H1 (cell line): Measurements from ENCODE around the gene ARMC10. TPM values are rescaled to one million over a fixed set of nuclear protein-coding genes. Genes with fewer than 3 reads are reported as not detected.

Experiments used
- GABPA ChIP-seq: IDR thresholded peaks from 2 replicates; pipeline ENCODE4 v1.6.1; 2011; ENCODE audit warnings: mild to moderate bottlenecking, low read length, moderate library complexity, borderline replicate concordance; ENCODE audit not compliant: insufficient read depth
- NANOG ChIP-seq: IDR thresholded peaks from 2 replicates; pipeline ENCODE4 v1.6.1; 2011; ENCODE audit warnings: low read length, low read depth, mild to moderate bottlenecking, inconsistent platforms; ENCODE audit not compliant: insufficient read depth, poor library complexity, severe bottlenecking
- polyA plus RNA-seq, 7 experiments: library from polyadenylated mRNA; depleted of rRNA in 3 of 7; stranded (reverse) in 5 of 7; unstranded in 2 of 7; fragments of >200 nt in 5 of 7; fragments of 200-250 nt in 2 of 7; gene quantifications; 1 replicate in 5 of 7; 2 replicates in 1 of 7; 4 replicates in 1 of 7; pipeline versions ENCODE4 v1.2.1 to v1.2.3, GENCODE V29; 2011 to 2013; ENCODE audit warnings: missing spikeins in 2 of 7, mixed read lengths in 2 of 7
- total RNA-seq: library from RNA; stranded (reverse); fragmentation: NEBNext Ultra II Directional; extraction: Animal tissue kit (Norgen Biotek cat#: 25700); gene quantifications from 2 replicates; pipeline ENCODE4 v1.2.1, GENCODE V29; 2021
- TF ChIP-seq, protein P1 (sequence below): fragments of 300-600 bp; sonication (generic); IDR thresholded peaks from 2 replicates; pipeline ENCODE4 v1.7.1; 2012; ENCODE audit warnings: low read length, moderate library complexity, mild to moderate bottlenecking, inconsistent platforms; ENCODE audit not compliant: insufficient replicate concordance

Gene ARMC10
- total and polyA plus RNA-seq, 2 of the 8 experiments (the other 6 are each of a cell fraction or from before 2014, with no cell fraction given) = 16.4 to 44.3 TPM

DNA sequence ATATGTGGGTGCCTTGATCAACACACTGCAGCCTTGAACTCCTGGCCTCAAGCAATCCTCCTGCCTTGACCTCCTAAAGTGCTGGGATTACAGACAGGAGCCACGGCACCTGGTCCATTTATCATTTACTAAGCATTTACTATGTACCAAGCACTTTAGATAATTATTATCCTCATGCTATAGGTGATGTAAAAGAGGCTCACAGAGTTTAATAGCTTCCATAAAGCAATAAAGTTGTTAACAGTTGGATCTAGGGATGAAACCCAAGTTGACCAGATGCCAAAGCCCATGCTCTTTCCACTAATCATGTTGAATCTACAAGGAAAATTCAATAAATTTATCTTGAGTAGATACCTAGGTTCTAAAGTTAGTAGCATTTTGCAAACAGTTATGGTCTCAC lies 68.9 kb downstream of the ARMC10 start (continued):
- no peak for TF ChIP-seq NANOG
- TF ChIP-seq, protein P1, sequence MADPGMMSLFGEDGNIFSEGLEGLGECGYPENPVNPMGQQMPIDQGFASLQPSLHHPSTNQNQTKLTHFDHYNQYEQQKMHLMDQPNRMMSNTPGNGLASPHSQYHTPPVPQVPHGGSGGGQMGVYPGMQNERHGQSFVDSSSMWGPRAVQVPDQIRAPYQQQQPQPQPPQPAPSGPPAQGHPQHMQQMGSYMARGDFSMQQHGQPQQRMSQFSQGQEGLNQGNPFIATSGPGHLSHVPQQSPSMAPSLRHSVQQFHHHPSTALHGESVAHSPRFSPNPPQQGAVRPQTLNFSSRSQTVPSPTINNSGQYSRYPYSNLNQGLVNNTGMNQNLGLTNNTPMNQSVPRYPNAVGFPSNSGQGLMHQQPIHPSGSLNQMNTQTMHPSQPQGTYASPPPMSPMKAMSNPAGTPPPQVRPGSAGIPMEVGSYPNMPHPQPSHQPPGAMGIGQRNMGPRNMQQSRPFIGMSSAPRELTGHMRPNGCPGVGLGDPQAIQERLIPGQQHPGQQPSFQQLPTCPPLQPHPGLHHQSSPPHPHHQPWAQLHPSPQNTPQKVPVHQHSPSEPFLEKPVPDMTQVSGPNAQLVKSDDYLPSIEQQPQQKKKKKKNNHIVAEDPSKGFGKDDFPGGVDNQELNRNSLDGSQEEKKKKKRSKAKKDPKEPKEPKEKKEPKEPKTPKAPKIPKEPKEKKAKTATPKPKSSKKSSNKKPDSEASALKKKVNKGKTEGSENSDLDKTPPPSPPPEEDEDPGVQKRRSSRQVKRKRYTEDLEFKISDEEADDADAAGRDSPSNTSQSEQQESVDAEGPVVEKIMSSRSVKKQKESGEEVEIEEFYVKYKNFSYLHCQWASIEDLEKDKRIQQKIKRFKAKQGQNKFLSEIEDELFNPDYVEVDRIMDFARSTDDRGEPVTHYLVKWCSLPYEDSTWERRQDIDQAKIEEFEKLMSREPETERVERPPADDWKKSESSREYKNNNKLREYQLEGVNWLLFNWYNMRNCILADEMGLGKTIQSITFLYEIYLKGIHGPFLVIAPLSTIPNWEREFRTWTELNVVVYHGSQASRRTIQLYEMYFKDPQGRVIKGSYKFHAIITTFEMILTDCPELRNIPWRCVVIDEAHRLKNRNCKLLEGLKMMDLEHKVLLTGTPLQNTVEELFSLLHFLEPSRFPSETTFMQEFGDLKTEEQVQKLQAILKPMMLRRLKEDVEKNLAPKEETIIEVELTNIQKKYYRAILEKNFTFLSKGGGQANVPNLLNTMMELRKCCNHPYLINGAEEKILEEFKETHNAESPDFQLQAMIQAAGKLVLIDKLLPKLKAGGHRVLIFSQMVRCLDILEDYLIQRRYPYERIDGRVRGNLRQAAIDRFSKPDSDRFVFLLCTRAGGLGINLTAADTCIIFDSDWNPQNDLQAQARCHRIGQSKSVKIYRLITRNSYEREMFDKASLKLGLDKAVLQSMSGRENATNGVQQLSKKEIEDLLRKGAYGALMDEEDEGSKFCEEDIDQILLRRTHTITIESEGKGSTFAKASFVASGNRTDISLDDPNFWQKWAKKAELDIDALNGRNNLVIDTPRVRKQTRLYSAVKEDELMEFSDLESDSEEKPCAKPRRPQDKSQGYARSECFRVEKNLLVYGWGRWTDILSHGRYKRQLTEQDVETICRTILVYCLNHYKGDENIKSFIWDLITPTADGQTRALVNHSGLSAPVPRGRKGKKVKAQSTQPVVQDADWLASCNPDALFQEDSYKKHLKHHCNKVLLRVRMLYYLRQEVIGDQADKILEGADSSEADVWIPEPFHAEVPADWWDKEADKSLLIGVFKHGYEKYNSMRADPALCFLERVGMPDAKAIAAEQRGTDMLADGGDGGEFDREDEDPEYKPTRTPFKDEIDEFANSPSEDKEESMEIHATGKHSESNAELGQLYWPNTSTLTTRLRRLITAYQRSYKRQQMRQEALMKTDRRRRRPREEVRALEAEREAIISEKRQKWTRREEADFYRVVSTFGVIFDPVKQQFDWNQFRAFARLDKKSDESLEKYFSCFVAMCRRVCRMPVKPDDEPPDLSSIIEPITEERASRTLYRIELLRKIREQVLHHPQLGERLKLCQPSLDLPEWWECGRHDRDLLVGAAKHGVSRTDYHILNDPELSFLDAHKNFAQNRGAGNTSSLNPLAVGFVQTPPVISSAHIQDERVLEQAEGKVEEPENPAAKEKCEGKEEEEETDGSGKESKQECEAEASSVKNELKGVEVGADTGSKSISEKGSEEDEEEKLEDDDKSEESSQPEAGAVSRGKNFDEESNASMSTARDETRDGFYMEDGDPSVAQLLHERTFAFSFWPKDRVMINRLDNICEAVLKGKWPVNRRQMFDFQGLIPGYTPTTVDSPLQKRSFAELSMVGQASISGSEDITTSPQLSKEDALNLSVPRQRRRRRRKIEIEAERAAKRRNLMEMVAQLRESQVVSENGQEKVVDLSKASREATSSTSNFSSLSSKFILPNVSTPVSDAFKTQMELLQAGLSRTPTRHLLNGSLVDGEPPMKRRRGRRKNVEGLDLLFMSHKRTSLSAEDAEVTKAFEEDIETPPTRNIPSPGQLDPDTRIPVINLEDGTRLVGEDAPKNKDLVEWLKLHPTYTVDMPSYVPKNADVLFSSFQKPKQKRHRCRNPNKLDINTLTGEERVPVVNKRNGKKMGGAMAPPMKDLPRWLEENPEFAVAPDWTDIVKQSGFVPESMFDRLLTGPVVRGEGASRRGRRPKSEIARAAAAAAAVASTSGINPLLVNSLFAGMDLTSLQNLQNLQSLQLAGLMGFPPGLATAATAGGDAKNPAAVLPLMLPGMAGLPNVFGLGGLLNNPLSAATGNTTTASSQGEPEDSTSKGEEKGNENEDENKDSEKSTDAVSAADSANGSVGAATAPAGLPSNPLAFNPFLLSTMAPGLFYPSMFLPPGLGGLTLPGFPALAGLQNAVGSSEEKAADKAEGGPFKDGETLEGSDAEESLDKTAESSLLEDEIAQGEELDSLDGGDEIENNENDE = no peak
- TF ChIP-seq GABPA = no peak
